ES-I3 (cell line): ENCODE data around the gene PLN.

Experiments used
- H3K36me3 ChIP-seq: 2 replicates; pipeline ENCODE4 v1.6.1; 2013; ENCODE audit warnings: mild to moderate bottlenecking, low read length, control low read depth, moderate library complexity; ENCODE audit not compliant: insufficient read depth
- H3K4me1 ChIP-seq: 2 replicates; pipeline ENCODE4 v1.6.1; 2013; ENCODE audit warnings: mild to moderate bottlenecking, control low read depth, low read length; ENCODE audit not compliant: insufficient read depth
- H3K9ac ChIP-seq: 2 replicates; pipeline ENCODE4 v1.6.1; 2013; ENCODE audit warnings: low read depth, mild to moderate bottlenecking, low read length, moderate library complexity
- H3K9me3 ChIP-seq: 2 replicates; pipeline ENCODE4 v1.6.1; 2013; ENCODE audit warnings: mild to moderate bottlenecking, low read length, moderate library complexity; ENCODE audit not compliant: control insufficient read depth, insufficient read depth

The PLN gene

DNA sequence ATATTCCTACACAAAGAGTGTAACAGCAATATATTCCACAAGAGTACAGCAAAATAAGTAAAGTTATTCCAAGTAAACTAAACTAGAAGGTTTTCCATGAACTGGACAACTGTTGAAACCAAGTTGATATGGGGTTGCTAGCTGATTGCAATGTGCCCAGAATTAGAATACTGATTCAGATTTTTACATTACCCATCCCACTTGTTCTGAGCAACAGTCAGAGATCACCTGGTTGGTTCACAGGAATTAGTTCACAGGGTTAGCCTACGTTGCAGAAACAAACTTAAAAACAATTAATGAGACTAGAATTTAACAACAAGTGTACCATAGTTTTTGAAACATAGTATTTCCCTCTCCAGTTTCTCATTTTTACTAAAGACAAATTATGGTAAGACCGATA lies 54.2 kb downstream of the PLN start:
- Histone ChIP-seq H3K9ac (no peak overlapping the region), H3K9me3 (peaks cover 13% of the 10 kb centered on the region; the same call in 1 of the 2 replicates), H3K4me1 (no peaks in the 10 kb centered on the region; the same call in 1 of the 2 replicates), H3K36me3 (no peaks in the 10 kb centered on the region)

DNA sequence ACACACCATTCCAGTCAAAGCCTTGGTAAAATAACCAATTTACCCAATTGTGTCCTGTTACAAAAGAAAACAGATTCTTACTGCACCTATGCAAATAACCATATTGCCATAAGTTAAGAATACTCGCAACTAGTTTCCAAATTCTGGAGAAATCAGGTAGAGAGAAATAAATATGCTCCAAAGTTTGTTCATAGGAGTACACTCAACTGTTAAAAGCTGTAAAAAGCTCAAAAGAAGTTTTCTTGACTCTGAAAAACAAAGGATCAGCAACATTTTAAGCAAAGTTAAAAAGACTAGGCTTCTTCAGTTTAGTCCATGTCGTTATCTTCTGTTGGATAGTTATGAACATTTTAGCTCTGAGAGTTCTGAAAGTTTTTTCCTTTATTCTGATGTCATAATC lies 55.3 kb downstream of the PLN start:
- peaks cover 13% of the 10 kb centered on the region; the same call in 1 of the 2 replicates for H3K9me3 ChIP-seq
- H3K4me1 ChIP-seq, result no peaks in the 10 kb centered on the region
- no peaks in the 10 kb centered on the region for H3K36me3 ChIP-seq
- H3K9ac ChIP-seq, result no peak overlapping the region

- Histone ChIP-seq H3K9ac (no peak overlapping the region), H3K36me3 (no peaks in the 10 kb centered on the region), H3K4me1 (no peaks in the 10 kb centered on the region), H3K9me3 (peaks cover 13% of the 10 kb centered on the region; the same call in 1 of the 2 replicates)
Measured at GRCh38 chr6:118606268-118606667, 58.2 kb downstream of the PLN start.

DNA sequence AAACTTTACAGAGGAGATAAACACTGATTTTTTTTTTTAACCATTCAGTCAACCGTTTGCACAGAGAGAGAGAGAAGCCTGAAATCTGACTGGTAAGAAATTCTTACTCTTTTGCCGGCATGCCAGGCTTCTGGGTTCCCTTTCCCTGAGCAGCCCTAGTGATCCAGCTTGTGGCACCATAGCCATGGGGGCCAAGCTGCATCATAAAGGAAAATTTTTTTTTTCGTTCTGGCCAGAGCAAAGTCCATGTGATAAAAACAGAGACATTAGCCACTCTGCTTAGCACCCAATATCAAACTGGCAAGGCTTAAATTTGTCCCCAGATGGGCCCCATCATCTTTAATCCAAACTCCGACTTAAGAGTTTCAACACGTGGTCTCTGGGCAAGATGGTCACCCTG lies 58.8 kb downstream of the PLN start:
- H3K4me1 ChIP-seq, result no peaks in the 10 kb centered on the region
- H3K9ac ChIP-seq, result no peak overlapping the region
- H3K9me3 ChIP-seq, result peaks cover 13% of the 10 kb centered on the region; the same call in 1 of the 2 replicates
- no peaks in the 10 kb centered on the region for H3K36me3 ChIP-seq
